RWPE2 (cell line): ENCODE results near the gene ZFAND3.

Experiments
- ATAC-seq: fragments of 200-7000 bp; cut with Tn5 transposase; 3 replicates; pipeline ENCODE4 v1.9.1; 2021; ENCODE audit warnings: low read depth
- DNase-seq: peaks from one replicate; pipeline ENCODE4 v3.0.0-alpha.2; 2020; ENCODE audit warnings: low spot score
- H3K27ac ChIP-seq: fragments of 450-650 bp; 2 replicates; pipeline ENCODE4 v1.5.1; 2017; ENCODE audit warnings: mild to moderate bottlenecking; ENCODE audit not compliant: poor library complexity, severe bottlenecking
- H3K27me3 ChIP-seq: fragments of 250-450 bp; sonication (Bioruptor Pico); 2 replicates; pipeline ENCODE4 v1.5.1; 2021; ENCODE audit warnings: mild to moderate bottlenecking, moderate library complexity; ENCODE audit not compliant: insufficient read depth, poor library complexity, severe bottlenecking
- H3K36me3 ChIP-seq: fragments of 250-450 bp; sonication (Bioruptor Pico); 2 replicates; pipeline ENCODE4 v1.5.1; 2020; ENCODE audit warnings: low read depth, mild to moderate bottlenecking, moderate library complexity
- H3K4me1 ChIP-seq: fragments of 250-450 bp; sonication (Bioruptor Pico); 2 replicates; pipeline ENCODE4 v1.5.1; 2021; ENCODE audit warnings: mild to moderate bottlenecking, moderate library complexity; ENCODE audit not compliant: insufficient read depth, poor library complexity, severe bottlenecking
- H3K4me3 ChIP-seq: fragments of 250-450 bp; sonication (Bioruptor Pico); 2 replicates; pipeline ENCODE4 v1.5.1; 2021; ENCODE audit warnings: mild to moderate bottlenecking, moderate library complexity; ENCODE audit not compliant: severe bottlenecking
- H3K9me3 ChIP-seq: fragments of 250-450 bp; sonication (Bioruptor Pico); 2 replicates; pipeline ENCODE4 v1.5.1; 2021; ENCODE audit warnings: mild to moderate bottlenecking, moderate library complexity; ENCODE audit not compliant: severe bottlenecking
- TF ChIP-seq, protein P1 (sequence below): fragments of 450-650 bp; IDR thresholded peaks from one replicate; pipeline ENCODE4 v1.5.1; 2017; ENCODE audit warnings: mild to moderate bottlenecking, moderate library complexity; ENCODE audit not compliant: poor library complexity, severe bottlenecking

The ZFAND3 gene

GRCh38 chr6:37868447-37868825 lies 48.9 kb downstream of the ZFAND3 start:
- Histone ChIP-seq H3K27ac (peak overlapping the region; percentile 46), H3K4me3 (no peak overlapping the region), H3K27me3 (no peaks in the 10 kb centered on the region), H3K4me1 (peaks cover 40% of the 10 kb centered on the region), H3K9me3 (no peaks in the 10 kb centered on the region), H3K36me3 (no peaks in the 10 kb centered on the region)
- peak; percentile 82 for ATAC-seq
- TF ChIP-seq, protein P1, sequence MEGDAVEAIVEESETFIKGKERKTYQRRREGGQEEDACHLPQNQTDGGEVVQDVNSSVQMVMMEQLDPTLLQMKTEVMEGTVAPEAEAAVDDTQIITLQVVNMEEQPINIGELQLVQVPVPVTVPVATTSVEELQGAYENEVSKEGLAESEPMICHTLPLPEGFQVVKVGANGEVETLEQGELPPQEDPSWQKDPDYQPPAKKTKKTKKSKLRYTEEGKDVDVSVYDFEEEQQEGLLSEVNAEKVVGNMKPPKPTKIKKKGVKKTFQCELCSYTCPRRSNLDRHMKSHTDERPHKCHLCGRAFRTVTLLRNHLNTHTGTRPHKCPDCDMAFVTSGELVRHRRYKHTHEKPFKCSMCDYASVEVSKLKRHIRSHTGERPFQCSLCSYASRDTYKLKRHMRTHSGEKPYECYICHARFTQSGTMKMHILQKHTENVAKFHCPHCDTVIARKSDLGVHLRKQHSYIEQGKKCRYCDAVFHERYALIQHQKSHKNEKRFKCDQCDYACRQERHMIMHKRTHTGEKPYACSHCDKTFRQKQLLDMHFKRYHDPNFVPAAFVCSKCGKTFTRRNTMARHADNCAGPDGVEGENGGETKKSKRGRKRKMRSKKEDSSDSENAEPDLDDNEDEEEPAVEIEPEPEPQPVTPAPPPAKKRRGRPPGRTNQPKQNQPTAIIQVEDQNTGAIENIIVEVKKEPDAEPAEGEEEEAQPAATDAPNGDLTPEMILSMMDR = no peak
- DNase-seq = no peak

GRCh38 chr6:37871616-37872372 lies 52.3 kb downstream of the ZFAND3 start:
- DNase-seq = no peak
- ATAC-seq = peak; percentile 46
- TF ChIP-seq, protein P1 = no peak

GRCh38 chr6:37872373-37872745 lies 52.8 kb downstream of the ZFAND3 start:
- TF ChIP-seq, protein P1 = no peak
- H3K36me3 ChIP-seq = 0 out of 2 replicates have a peak, but pooled peaks cover 3% of the 10 kb centered on the region

More at GRCh38 chr6:37871616-37872372, 52.3 kb downstream of the ZFAND3 start:
- Histone ChIP-seq H3K36me3 (0 out of 2 replicates have a peak, but pooled peaks cover 3% of the 10 kb centered on the region), H3K9me3 (no peaks in the 10 kb centered on the region), H3K27ac (peak overlapping the region; percentile 13), H3K4me1 (peaks cover 35% of the 10 kb centered on the region), H3K27me3 (no peaks in the 10 kb centered on the region), H3K4me3 (no peak overlapping the region)

DNA sequence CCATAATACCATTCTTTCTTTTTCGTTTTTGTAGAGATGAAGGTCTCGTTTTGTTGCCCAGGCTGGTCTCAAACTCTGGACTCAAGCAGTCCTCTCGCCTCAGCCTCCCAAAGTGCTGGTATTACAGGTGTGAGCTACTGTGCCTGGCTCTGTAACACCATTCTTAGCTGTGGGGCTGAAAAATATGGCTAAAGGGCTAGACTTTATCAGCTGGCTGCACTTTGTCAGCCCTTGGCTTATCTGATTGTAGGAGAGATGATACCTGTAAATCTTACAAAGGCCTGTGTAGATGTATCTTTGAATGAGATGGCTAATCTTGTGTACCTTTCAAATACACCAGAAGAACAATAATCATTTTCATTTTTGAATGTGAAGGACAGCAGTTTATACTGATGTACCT lies 55.2 kb downstream of the ZFAND3 start:
- TF ChIP-seq, protein P1 = no peak
- Histone ChIP-seq H3K36me3 (0 out of 2 replicates have a peak, but pooled peaks cover 3% of the 10 kb centered on the region), H3K27ac (no peak overlapping the region), H3K9me3 (no peaks in the 10 kb centered on the region), H3K4me3 (no peak overlapping the region), H3K4me1 (peaks cover 14% of the 10 kb centered on the region), H3K27me3 (no peaks in the 10 kb centered on the region)
- ATAC-seq = no peak
- DNase-seq = no peak

More at GRCh38 chr6:37872373-37872745, 52.8 kb downstream of the ZFAND3 start:
- ATAC-seq = no peak
- Histone ChIP-seq H3K27ac (peak overlapping the region; percentile 13), H3K4me1 (peaks cover 29% of the 10 kb centered on the region), H3K9me3 (no peaks in the 10 kb centered on the region), H3K27me3 (no peaks in the 10 kb centered on the region), H3K4me3 (no peak overlapping the region)
- DNase-seq = no peak

DNA sequence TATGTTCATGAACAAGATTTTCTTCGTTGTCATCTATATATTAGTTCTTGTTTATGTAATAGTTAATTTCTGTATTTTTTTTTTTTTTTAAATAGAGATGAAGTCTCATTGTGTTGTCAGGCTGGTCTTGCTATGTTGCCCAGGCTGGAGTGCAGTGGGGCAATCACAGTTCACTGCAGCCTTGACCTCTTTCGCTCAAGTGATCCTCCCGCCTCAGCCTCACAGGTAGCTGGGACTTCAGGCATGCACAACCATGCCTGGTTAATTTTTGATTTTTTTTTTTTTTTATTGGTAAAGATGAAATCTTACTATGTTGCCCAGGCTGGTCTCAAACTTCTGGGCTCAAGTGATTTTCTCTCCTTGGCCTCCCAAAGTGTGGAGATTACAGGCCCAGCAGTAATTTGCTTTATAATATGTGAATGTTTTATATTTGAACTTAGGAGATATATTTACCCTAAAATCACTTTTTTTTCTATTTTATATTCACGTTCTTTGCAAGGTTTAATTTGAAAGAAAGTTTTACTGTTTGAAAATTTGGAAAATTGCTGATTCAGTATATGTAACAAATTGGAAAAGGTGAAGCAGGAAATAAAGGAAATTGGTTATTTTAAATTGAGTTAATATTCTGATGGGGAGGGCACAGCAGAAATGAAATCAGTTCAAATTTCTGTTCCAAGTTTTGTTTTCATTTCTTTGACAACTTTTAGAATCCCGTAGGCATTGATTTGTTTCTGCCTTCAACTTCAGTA lies 56.2 kb downstream of the ZFAND3 start:
- 0 out of 2 replicates have a peak, but pooled peaks cover 3% of the 10 kb centered on the region for H3K36me3 ChIP-seq
- no peak for ATAC-seq
- H3K9me3 ChIP-seq = no peaks in the 10 kb centered on the region
- no peak overlapping the region for H3K27ac ChIP-seq
- H3K4me1 ChIP-seq = peaks cover 14% of the 10 kb centered on the region
- TF ChIP-seq, protein P1 = no peak
- DNase-seq = no peak
- no peaks in the 10 kb centered on the region for H3K27me3 ChIP-seq
- H3K4me3 ChIP-seq = no peak overlapping the region
